ENCODE data around the gene ACHE.
"Not testable (repeated sequence)": the region's sequence is repeated elsewhere in the genome, so short reads cannot be mapped to it uniquely, and the experiment has no call there.

The ACHE gene

GRCh38 chr7:100859856-100860255, 35.8 kb downstream of the ACHE start:
- TF ChIP-seq EZH2 (IDR thresholded peaks at IDR 0.05; ENCODE audit: borderline replicate concordance, low read depth, low read length, severe bottlenecking) (no peak), CTCF (IDR thresholded peaks at IDR 0.05; ENCODE audit: borderline replicate concordance, extremely low read depth, low read length, poor library complexity, severe bottlenecking) (no peak)
- Histone ChIP-seq H3K36me3 (ENCODE audit: insufficient read depth, low read length) (peaks cover 26% of the 10 kb centered on the region), H3K27me3 (ENCODE audit: insufficient read depth, low read length, poor library complexity) (no peaks in the 10 kb centered on the region), H4K20me1 (ENCODE audit: insufficient read depth, low read length) (peaks cover 9% of the 10 kb centered on the region; the same call in 1 of the 2 replicates), H3K4me2 (ENCODE audit: insufficient read depth, low read length) (no peak overlapping the region), H3K9ac (ENCODE audit: low read depth, low read length) (no peak overlapping the region), H3K4me1 (ENCODE audit: insufficient read depth, low read length) (no peaks in the 10 kb centered on the region), H3K27ac (ENCODE audit: low read length) (no peak overlapping the region), H3K9me3 (ENCODE audit: insufficient read depth, low read length, severe bottlenecking) (no peaks in the 10 kb centered on the region), H3K4me3 (ENCODE audit: low read depth in 1 of 2, low read length in 2 of 2) (no peak overlapping the region), H3K79me2 (ENCODE audit: insufficient read depth, low read length) (peaks cover 5% of the 10 kb centered on the region; the same call in 1 of the 2 replicates), H2AFZ (ENCODE audit: low read depth, low read length) (no peak overlapping the region)
- no peak for DNase-seq
- no peak for ATAC-seq (ENCODE audit: insufficient read depth, low read depth)

GRCh38 chr7:100856871-100857282, 38.8 kb downstream of the ACHE start:
- Histone ChIP-seq H3K9me3 (ENCODE audit: insufficient read depth, low read length, severe bottlenecking) (no peaks in the 10 kb centered on the region), H3K27ac (ENCODE audit: low read length) (no peak overlapping the region), H3K4me2 (ENCODE audit: insufficient read depth, low read length) (no peak overlapping the region), H3K79me2 (ENCODE audit: insufficient read depth, low read length) (peaks cover 18% of the 10 kb centered on the region), H3K4me1 (ENCODE audit: insufficient read depth, low read length) (peaks cover 23% of the 10 kb centered on the region), H4K20me1 (ENCODE audit: insufficient read depth, low read length) (peaks cover 9% of the 10 kb centered on the region; the same call in 1 of the 2 replicates), H2AFZ (ENCODE audit: low read depth, low read length) (no peak overlapping the region), H3K27me3 (ENCODE audit: insufficient read depth, low read length, poor library complexity) (no peaks in the 10 kb centered on the region), H3K9ac (ENCODE audit: low read depth, low read length) (no peak overlapping the region), H3K36me3 (ENCODE audit: insufficient read depth, low read length) (peaks cover 21% of the 10 kb centered on the region), H3K4me3 (ENCODE audit: low read depth in 1 of 2, low read length in 2 of 2) (no peak overlapping the region)
- TF ChIP-seq EZH2 (IDR thresholded peaks at IDR 0.05; ENCODE audit: borderline replicate concordance, low read depth, low read length, severe bottlenecking), result no peak
- no peak for TF ChIP-seq CTCF (IDR thresholded peaks at IDR 0.05; ENCODE audit: borderline replicate concordance, extremely low read depth, low read length, poor library complexity, severe bottlenecking)
- DNase-seq, result no peak
- no peak for ATAC-seq (ENCODE audit: insufficient read depth, low read depth)

GRCh38 chr7:100855515-100855914, 40.2 kb downstream of the ACHE start:
- Histone ChIP-seq H3K4me3 (ENCODE audit: low read depth in 1 of 2, low read length in 2 of 2) (no peak overlapping the region), H3K9me3 (ENCODE audit: insufficient read depth, low read length, severe bottlenecking) (no peaks in the 10 kb centered on the region), H3K79me2 (ENCODE audit: insufficient read depth, low read length) (peaks cover 18% of the 10 kb centered on the region), H3K36me3 (ENCODE audit: insufficient read depth, low read length) (peaks cover 9% of the 10 kb centered on the region), H3K27ac (ENCODE audit: low read length) (no peak overlapping the region), H4K20me1 (ENCODE audit: insufficient read depth, low read length) (peaks cover 4% of the 10 kb centered on the region; the same call in 1 of the 2 replicates), H2AFZ (ENCODE audit: low read depth, low read length) (no peak overlapping the region), H3K9ac (ENCODE audit: low read depth, low read length) (no peak overlapping the region), H3K4me1 (ENCODE audit: insufficient read depth, low read length) (peaks cover 32% of the 10 kb centered on the region), H3K4me2 (ENCODE audit: insufficient read depth, low read length) (no peak overlapping the region), H3K27me3 (ENCODE audit: insufficient read depth, low read length, poor library complexity) (no peaks in the 10 kb centered on the region)
- no peak for DNase-seq
- no peak for ATAC-seq (ENCODE audit: insufficient read depth, low read depth)
- TF ChIP-seq EZH2 (IDR thresholded peaks at IDR 0.05; ENCODE audit: borderline replicate concordance, low read depth, low read length, severe bottlenecking) (no peak), CTCF (IDR thresholded peaks at IDR 0.05; ENCODE audit: borderline replicate concordance, extremely low read depth, low read length, poor library complexity, severe bottlenecking) (no peak)

- not testable (repeated sequence) for DNase-seq; H3K27me3 ChIP-seq (ENCODE audit: insufficient read depth, low read length, poor library complexity); H3K4me2 ChIP-seq (ENCODE audit: insufficient read depth, low read length); H3K36me3 ChIP-seq (ENCODE audit: insufficient read depth, low read length); ATAC-seq (ENCODE audit: insufficient read depth, low read depth); H3K27ac ChIP-seq (ENCODE audit: low read length); H3K9me3 ChIP-seq (ENCODE audit: insufficient read depth, low read length, severe bottlenecking); H2AFZ ChIP-seq (ENCODE audit: low read depth, low read length); H3K9ac ChIP-seq (ENCODE audit: low read depth, low read length); H3K4me3 ChIP-seq (ENCODE audit: low read depth in 1 of 2, low read length in 2 of 2); H4K20me1 ChIP-seq (ENCODE audit: insufficient read depth, low read length)
- Histone ChIP-seq H3K4me1 (ENCODE audit: insufficient read depth, low read length) (peaks cover 32% of the 10 kb centered on the region), H3K79me2 (ENCODE audit: insufficient read depth, low read length) (peaks cover 18% of the 10 kb centered on the region)
Measured at GRCh38 chr7:100854899-100855298, 40.8 kb downstream of the ACHE start.

Data from DND-41 (cell line).